H9 (cell line): Measurements from ENCODE around the gene RAD50. TPM values are rescaled to one million over a fixed set of nuclear protein-coding genes. Genes with fewer than 3 reads are reported as not detected.

ENCODE experiments used
- DNase-seq: peaks from one replicate; pipeline ENCODE4 v3.0.0-alpha.2; 2017
- H2AFZ ChIP-seq: one replicate; pipeline ENCODE4 v1.6.1; 2013; ENCODE audit warnings: mild to moderate bottlenecking, low read length, control low read depth, moderate library complexity
- H2AK5ac ChIP-seq: 2 replicates; pipeline ENCODE4 v1.6.1; 2013; ENCODE audit warnings: low read length, control low read depth, mixed read lengths; ENCODE audit not compliant: insufficient read length
- H2BK120ac ChIP-seq: one replicate; pipeline ENCODE4 v1.6.1; 2013; ENCODE audit warnings: low read depth, mild to moderate bottlenecking, low read length, control low read depth, inconsistent platforms; ENCODE audit not compliant: poor library complexity, severe bottlenecking
- H2BK12ac ChIP-seq: 2 replicates; pipeline ENCODE4 v1.6.1; 2013; ENCODE audit warnings: low read length, control low read depth, mixed read lengths, low read depth; ENCODE audit not compliant: insufficient read length
- H2BK15ac ChIP-seq: 2 replicates; pipeline ENCODE4 v1.6.1; 2013; ENCODE audit warnings: low read depth, low read length, control low read depth
- H2BK20ac ChIP-seq: one replicate; pipeline ENCODE4 v1.6.1; 2013; ENCODE audit warnings: low read depth, mild to moderate bottlenecking, low read length, control low read depth, inconsistent platforms; ENCODE audit not compliant: poor library complexity, severe bottlenecking
- H2BK5ac ChIP-seq: 2 replicates; pipeline ENCODE4 v1.6.1; 2013; ENCODE audit warnings: low read length, control low read depth, mixed read lengths; ENCODE audit not compliant: insufficient read length
- H3K14ac ChIP-seq: 2 replicates; pipeline ENCODE4 v1.6.1; 2013; ENCODE audit warnings: low read length, control low read depth; ENCODE audit not compliant: insufficient read depth
- H3K18ac ChIP-seq: 2 replicates; pipeline ENCODE4 v1.6.1; 2013; ENCODE audit warnings: low read depth, mild to moderate bottlenecking, mixed read lengths, low read length, control low read depth; ENCODE audit not compliant: insufficient read length
- H3K23ac ChIP-seq: 2 replicates; pipeline ENCODE4 v1.6.1; 2013; ENCODE audit warnings: low read length, control low read depth, mixed read lengths, low read depth; ENCODE audit not compliant: insufficient read length
- H3K23me2 ChIP-seq: 2 replicates; pipeline ENCODE4 v1.6.1; 2013; ENCODE audit warnings: low read depth, mild to moderate bottlenecking, mixed read lengths, low read length, control low read depth; ENCODE audit not compliant: insufficient read length, poor library complexity, severe bottlenecking
- H3K27ac ChIP-seq: 2 replicates; pipeline ENCODE4 v1.5.1; 2013; ENCODE audit warnings: low read length, control low read depth, mixed read lengths, low read depth; ENCODE audit not compliant: insufficient read length
- H3K27me3 ChIP-seq: 2 replicates; pipeline ENCODE4 v1.6.1; 2013; ENCODE audit warnings: low read length, control low read depth, inconsistent platforms; ENCODE audit not compliant: insufficient read depth
- H3K4ac ChIP-seq: 2 replicates; pipeline ENCODE4 v1.6.1; 2013; ENCODE audit warnings: low read depth, mild to moderate bottlenecking, control low read depth, inconsistent platforms, low read length, moderate library complexity
- H3K4me1 ChIP-seq: 2 replicates; pipeline ENCODE4 v1.6.1; 2013; ENCODE audit warnings: low read length, control low read depth, inconsistent platforms; ENCODE audit not compliant: insufficient read depth
- H3K4me2 ChIP-seq: 2 replicates; pipeline ENCODE4 v1.6.1; 2013; ENCODE audit warnings: low read length, control low read depth, mixed read lengths; ENCODE audit not compliant: insufficient read length, insufficient read depth
- H3K56ac ChIP-seq: 2 replicates; pipeline ENCODE4 v1.6.1; 2013; ENCODE audit warnings: low read depth, mild to moderate bottlenecking, mixed read lengths, low read length, control low read depth; ENCODE audit not compliant: insufficient read length
- H3K79me1 ChIP-seq: 2 replicates; pipeline ENCODE4 v1.6.1; 2013; ENCODE audit warnings: low read depth, mild to moderate bottlenecking, moderate library complexity, low read length, control low read depth, inconsistent platforms; ENCODE audit not compliant: insufficient read depth, poor library complexity, severe bottlenecking
- H3K79me2 ChIP-seq: 2 replicates; pipeline ENCODE4 v1.6.1; 2013; ENCODE audit warnings: low read length, control low read depth, inconsistent platforms; ENCODE audit not compliant: insufficient read depth
- H3K9ac ChIP-seq: 2 replicates; pipeline ENCODE4 v1.6.1; 2013; ENCODE audit warnings: low read length, control low read depth, mixed read lengths; ENCODE audit not compliant: insufficient read length; ENCODE audit errors: extremely low read depth
- H3K9me3 ChIP-seq: one replicate; pipeline ENCODE4 v1.6.1; 2013; ENCODE audit warnings: low read depth, low read length, inconsistent platforms; ENCODE audit not compliant: control insufficient read depth
- H3T11ph ChIP-seq: one replicate; pipeline ENCODE4 v1.6.1; 2013; ENCODE audit warnings: mild to moderate bottlenecking, low read length, control low read depth, inconsistent platforms
- H4K20me1 ChIP-seq: one replicate; pipeline ENCODE4 v1.6.1; 2013; ENCODE audit not compliant: control insufficient read depth, insufficient read length, insufficient read depth
- H4K5ac ChIP-seq: 2 replicates; pipeline ENCODE4 v1.6.1; 2013; ENCODE audit warnings: low read depth, mild to moderate bottlenecking, mixed read lengths, low read length, control low read depth; ENCODE audit not compliant: insufficient read length
- H4K8ac ChIP-seq: replicated peaks from 2 replicates; pipeline ENCODE4 v1.6.1; 2013; ENCODE audit warnings: low read length, control low read depth, mixed read lengths, low read depth; ENCODE audit not compliant: insufficient read length
- H4K91ac ChIP-seq: 2 replicates; pipeline ENCODE4 v1.6.1; 2013; ENCODE audit warnings: low read depth, mild to moderate bottlenecking, moderate library complexity, mixed read lengths, low read length, control low read depth; ENCODE audit not compliant: insufficient read length
- H3K27ac Mint-ChIP-seq, 3 experiments: 2 replicates in 2 of 3; 3 replicates in 1 of 3; pipeline ENCODE4 v1.8.0; 2020 to 2021; ENCODE audit warnings: mixed read lengths in 3 of 3, mild to moderate bottlenecking in 1 of 3, moderate library complexity in 1 of 3
- H3K27me3 Mint-ChIP-seq: 2 replicates; pipeline ENCODE4 v1.8.0; 2021; ENCODE audit warnings: low read depth, mild to moderate bottlenecking, moderate library complexity, mixed read lengths
- H3K36me3 Mint-ChIP-seq, 3 experiments: 2 replicates in 2 of 3; 3 replicates in 1 of 3; pipeline ENCODE4 v1.8.0; 2020 to 2021; ENCODE audit warnings: low read depth in 3 of 3, mixed read lengths in 3 of 3; ENCODE audit not compliant: insufficient read depth in 1 of 3
- H3K4me1 Mint-ChIP-seq, 2 experiments: 2 replicates each; pipeline ENCODE4 v1.8.0; 2020; ENCODE audit warnings: mixed read lengths in 2 of 2
- H3K4me3 Mint-ChIP-seq, 2 experiments: 2 replicates in 1 of 2; 3 replicates in 1 of 2; pipeline ENCODE4 v1.8.0; 2020 to 2021; ENCODE audit warnings: mild to moderate bottlenecking in 2 of 2, mixed read lengths in 2 of 2, moderate library complexity in 1 of 2
- H3K9me3 Mint-ChIP-seq, 2 experiments: 2 replicates in 1 of 2; 3 replicates in 1 of 2; pipeline ENCODE4 v1.8.0; 2020; ENCODE audit warnings: mild to moderate bottlenecking in 2 of 2, mixed read lengths in 2 of 2, moderate library complexity in 1 of 2
- WGBS: extraction: QIAGEN DNeasy Blood & Tissue Kit; methylation state at CpG from one replicate; pipeline ENCODE4 v1.1.7; 2013; ENCODE audit warnings: missing lambda C conversion rate, low lambda C conversion rate, mixed read lengths; ENCODE audit not compliant: insufficient read length; ENCODE audit errors: extremely low coverage; 5-methylcytosine and 5-hydroxymethylcytosine counted together
- total RNA-seq: library from RNA; stranded (reverse); gene quantifications from 2 replicates; pipeline ENCODE4 v1.2.1, GENCODE V29; 2021
- TF ChIP-seq, protein P1 (sequence below): fragments of 200-600 bp; sonication (generic); conservative IDR thresholded peaks from 3 replicates; pipeline ENCODE4 v1.8.0; 2021; ENCODE audit warnings: antibody characterized with exemption, mild to moderate bottlenecking

The RAD50 gene
- total RNA-seq, 1 experiment from 2014 or later: 46.1 TPM

DNA sequence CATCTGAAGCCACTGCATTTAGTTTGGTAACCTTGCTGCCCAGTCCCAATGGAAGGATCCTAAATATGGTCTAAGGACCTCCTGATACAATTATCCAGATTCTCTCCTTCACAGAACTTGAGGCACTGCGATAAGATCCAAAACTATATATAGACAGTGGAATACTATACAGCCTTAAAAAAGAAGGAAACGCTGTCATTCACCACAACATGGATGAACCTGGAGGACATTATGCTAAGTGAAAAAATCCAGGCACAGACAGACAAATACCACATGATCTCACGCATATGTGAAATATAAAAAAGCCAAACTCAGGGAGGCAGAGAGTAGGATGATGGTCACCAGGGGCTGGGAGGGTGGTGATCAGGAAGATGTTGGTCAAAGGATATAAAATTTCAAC, 114.2 kb downstream of the RAD50 start:
- H3K4me1 Mint-ChIP-seq: peaks cover 17 to 18% of the 10 kb centered on the region in 2 experiments
- H3K27me3 Mint-ChIP-seq: no peaks in the 10 kb centered on the region; the same call in none of the 2 replicates
- Histone ChIP-seq H4K8ac (no peak overlapping the region), H4K5ac (no peak overlapping the region), H4K91ac (no peak overlapping the region), H2BK20ac (no peak overlapping the region), H3K23me2 (no peaks in the 10 kb centered on the region), H2AFZ (no peak overlapping the region), H3K79me1 (no peaks in the 10 kb centered on the region), H3K23ac (no peak overlapping the region), H3K4me2 (no peak overlapping the region), H3K4me1 (no peaks in the 10 kb centered on the region), H3K18ac (no peak overlapping the region), H3K4ac (no peak overlapping the region), H4K20me1 (no peaks in the 10 kb centered on the region), H3K27ac (no peak overlapping the region), H3K27me3 (no peaks in the 10 kb centered on the region), H3K79me2 (no peaks in the 10 kb centered on the region), H2BK15ac (no peak overlapping the region), H2AK5ac (no peak overlapping the region), H2BK120ac (no peak overlapping the region), H3K14ac (no peak overlapping the region), H3K9me3 (no peaks in the 10 kb centered on the region), H3T11ph (no peak overlapping the region), H3K56ac (no peak overlapping the region), H2BK12ac (no peak overlapping the region), H3K9ac (no peak overlapping the region), H2BK5ac (no peak overlapping the region)
- H3K36me3 Mint-ChIP-seq: peaks cover 0 to 7% (median 0%) of the 10 kb centered on the region in 3 experiments; a peak in 3 of 7 replicates
- no peak overlapping the region for H3K27ac Mint-ChIP-seq
- TF ChIP-seq, protein P1, sequence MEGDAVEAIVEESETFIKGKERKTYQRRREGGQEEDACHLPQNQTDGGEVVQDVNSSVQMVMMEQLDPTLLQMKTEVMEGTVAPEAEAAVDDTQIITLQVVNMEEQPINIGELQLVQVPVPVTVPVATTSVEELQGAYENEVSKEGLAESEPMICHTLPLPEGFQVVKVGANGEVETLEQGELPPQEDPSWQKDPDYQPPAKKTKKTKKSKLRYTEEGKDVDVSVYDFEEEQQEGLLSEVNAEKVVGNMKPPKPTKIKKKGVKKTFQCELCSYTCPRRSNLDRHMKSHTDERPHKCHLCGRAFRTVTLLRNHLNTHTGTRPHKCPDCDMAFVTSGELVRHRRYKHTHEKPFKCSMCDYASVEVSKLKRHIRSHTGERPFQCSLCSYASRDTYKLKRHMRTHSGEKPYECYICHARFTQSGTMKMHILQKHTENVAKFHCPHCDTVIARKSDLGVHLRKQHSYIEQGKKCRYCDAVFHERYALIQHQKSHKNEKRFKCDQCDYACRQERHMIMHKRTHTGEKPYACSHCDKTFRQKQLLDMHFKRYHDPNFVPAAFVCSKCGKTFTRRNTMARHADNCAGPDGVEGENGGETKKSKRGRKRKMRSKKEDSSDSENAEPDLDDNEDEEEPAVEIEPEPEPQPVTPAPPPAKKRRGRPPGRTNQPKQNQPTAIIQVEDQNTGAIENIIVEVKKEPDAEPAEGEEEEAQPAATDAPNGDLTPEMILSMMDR: no peak
- DNase-seq: no peak
- WGBS: no CpG with 5 or more reads among the region's 3 CpGs
- peaks cover 0 to 7% of the 10 kb centered on the region in 2 experiments; a peak in 3 of 5 replicates for H3K9me3 Mint-ChIP-seq
- H3K4me3 Mint-ChIP-seq: no peak overlapping the region
